Right atrium auricular region (tissue), 2 donors: Measurements from ENCODE around the gene CLUH. TPM values are rescaled to one million over a fixed set of nuclear protein-coding genes. Genes with fewer than 3 reads are reported as not detected.
A peak's percentile ranks its signal among the peaks of the same experiment; 100 is the strongest.

Experiments used
- DNase-seq: peaks from one replicate; pipeline ENCODE4 v3.0.0-alpha.2; 2019; ENCODE audit warnings: low spot score
- H3K27ac ChIP-seq, 2 donors: fragments of 200-600 bp; sonication (generic); 1 replicate in 1 of 2; 2 replicates in 1 of 2; pipeline ENCODE4 v1.5.1; 2016 to 2019
- H3K27me3 ChIP-seq, 2 donors: fragments of 200-600 bp; sonication (generic); one replicate each; pipeline versions ENCODE4 v1.5.1 to v1.6.0; 2017 to 2019
- H3K36me3 ChIP-seq: fragments of 200-600 bp; sonication (generic); one replicate; pipeline ENCODE4 v1.5.1; 2016
- H3K4me1 ChIP-seq, 2 donors: fragments of 200-600 bp; sonication (generic); one replicate each; pipeline versions ENCODE4 v1.5.1 to v1.6.0; 2017 to 2019
- H3K4me3 ChIP-seq, 2 donors: fragments of 200-600 bp; sonication (generic); 1 replicate in 1 of 2; 2 replicates in 1 of 2; pipeline ENCODE4 v1.5.1; 2017 to 2019; ENCODE audit warnings: mild to moderate bottlenecking in 1 of 2, moderate library complexity in 1 of 2
- H3K9me3 ChIP-seq, 2 donors: fragments of 200-600 bp; sonication (generic); one replicate each; pipeline ENCODE4 v1.5.1; 2019
- CTCF ChIP-seq, 2 donors: fragments of 200-600 bp; sonication (generic); IDR thresholded peaks; one replicate each; pipeline ENCODE4 v1.5.1; 2019; ENCODE audit warnings: antibody characterized with exemption in 2 of 2
- total RNA-seq, 2 donors: library from RNA; depleted of rRNA; stranded (reverse); fragments of >200 nt; gene quantifications; one replicate each; pipeline ENCODE4 v1.1.0, GENCODE V29; 2016

Gene CLUH
- total RNA-seq, 2 donors from 2014 or later = 94.4 to 126 TPM

DNA sequence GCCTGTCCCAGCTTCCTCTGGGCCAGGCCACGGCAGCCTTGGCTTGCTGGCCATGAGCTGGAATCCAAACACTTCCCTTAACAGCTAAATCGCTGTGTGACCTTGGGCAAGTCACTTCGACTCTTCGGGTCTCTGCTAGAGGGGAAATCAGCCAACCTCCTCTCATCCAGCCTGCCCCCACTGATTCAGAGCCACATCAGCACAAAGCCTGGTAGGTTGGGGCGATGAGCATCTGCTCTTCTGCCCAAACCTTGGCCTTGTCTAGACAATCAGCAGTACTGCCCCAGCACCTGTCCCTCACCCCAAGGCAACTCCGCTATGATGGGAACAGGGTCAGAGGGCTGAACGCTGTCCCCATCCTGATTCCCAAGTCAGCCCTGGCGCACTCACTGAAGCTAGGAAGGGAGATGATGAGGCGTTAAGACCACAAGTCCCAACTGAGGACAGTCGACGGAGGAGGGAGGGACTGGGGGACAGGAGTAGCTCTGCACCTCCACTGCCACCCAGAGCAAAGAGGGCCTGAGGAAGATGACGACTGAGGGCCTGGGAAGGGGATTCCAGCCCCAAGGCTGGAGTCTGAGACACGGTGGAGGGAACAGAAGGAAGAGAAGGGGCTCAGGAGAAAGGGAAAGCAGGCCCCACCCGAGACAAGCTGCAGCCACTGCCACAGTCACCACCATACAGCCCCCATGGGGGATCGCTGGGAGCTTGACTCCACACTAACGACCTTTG is 1.3 kb downstream of the CLUH start:
- no peak for TF ChIP-seq CTCF (IDR thresholded peaks at IDR 0.05)
- no peaks in the 10 kb centered on the region for H3K27me3 ChIP-seq
- H3K4me1 ChIP-seq = peaks cover 0 to 66% of the 10 kb centered on the region in 2 donors
- H3K27ac ChIP-seq = peak overlapping the region; percentile 90 to 92
- no peaks in the 10 kb centered on the region for H3K9me3 ChIP-seq
- H3K36me3 ChIP-seq = no peaks in the 10 kb centered on the region
- H3K4me3 ChIP-seq = peak overlapping the region; percentile 91 to 93
- no peak for DNase-seq

GRCh38 chr17:2709183-2709661 is 2.3 kb downstream of the CLUH start:
- peak overlapping the region; percentile 90 to 92 for H3K27ac ChIP-seq
- no peak for TF ChIP-seq CTCF (IDR thresholded peaks at IDR 0.05)
- no peak for DNase-seq
- H3K4me1 ChIP-seq = peaks cover 0 to 76% of the 10 kb centered on the region in 2 donors
- H3K27me3 ChIP-seq = no peaks in the 10 kb centered on the region
- no peaks in the 10 kb centered on the region for H3K36me3 ChIP-seq
- H3K4me3 ChIP-seq = peak overlapping the region in 1 of 2 donors; percentile 93
- H3K9me3 ChIP-seq = no peaks in the 10 kb centered on the region

DNA sequence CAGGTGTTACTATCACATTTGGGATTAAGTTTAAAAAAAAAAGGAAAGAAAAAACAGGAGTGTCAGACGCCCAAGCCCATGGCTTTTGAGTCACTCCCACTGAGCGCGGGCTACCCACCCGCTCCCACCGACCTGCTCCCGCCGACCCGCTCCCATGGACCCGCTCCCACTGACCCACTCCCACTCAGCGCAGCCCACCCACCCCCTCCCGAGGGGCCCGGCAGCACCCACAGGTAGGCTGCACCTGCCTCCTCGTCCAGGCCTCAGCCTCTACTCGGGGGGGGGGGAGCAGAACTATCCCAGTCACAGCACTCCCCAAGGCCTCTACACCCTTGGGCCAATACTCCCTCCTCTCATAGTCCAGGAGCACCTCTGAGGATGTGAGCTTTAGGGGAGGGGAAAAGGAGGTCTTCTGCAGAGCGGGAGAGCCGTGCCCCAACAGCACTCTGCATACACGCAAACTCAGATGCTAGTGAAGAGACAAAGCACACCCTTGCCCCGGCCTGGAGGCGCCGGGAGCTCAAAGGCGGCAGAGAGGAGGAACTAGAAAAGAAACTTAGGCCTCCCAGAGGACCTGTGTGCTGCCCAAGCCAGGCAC is 2.9 kb downstream of the CLUH start:
- H3K27me3 ChIP-seq = no peaks in the 10 kb centered on the region
- no peak for TF ChIP-seq CTCF (IDR thresholded peaks at IDR 0.05)
- H3K4me3 ChIP-seq = peak overlapping the region in 1 of 2 donors; percentile 93
- no peak for DNase-seq
- H3K4me1 ChIP-seq = peaks cover 0 to 78% of the 10 kb centered on the region in 2 donors
- H3K9me3 ChIP-seq = no peaks in the 10 kb centered on the region
- H3K27ac ChIP-seq = peak overlapping the region; percentile 90 to 92
- H3K36me3 ChIP-seq = no peaks in the 10 kb centered on the region

GRCh38 chr17:2707721-2708584 is 3.6 kb downstream of the CLUH start:
- DNase-seq = no peak
- TF ChIP-seq CTCF (IDR thresholded peaks at IDR 0.05) = peak; percentile 25 to 58
- H3K4me3 ChIP-seq = peak overlapping the region; percentile 37 to 93
- H3K9me3 ChIP-seq = no peaks in the 10 kb centered on the region
- no peaks in the 10 kb centered on the region for H3K27me3 ChIP-seq
- H3K36me3 ChIP-seq = peaks cover 7% of the 10 kb centered on the region
- H3K4me1 ChIP-seq = peaks cover 0 to 78% of the 10 kb centered on the region in 2 donors
- H3K27ac ChIP-seq = peak overlapping the region; percentile 90 to 92

DNA sequence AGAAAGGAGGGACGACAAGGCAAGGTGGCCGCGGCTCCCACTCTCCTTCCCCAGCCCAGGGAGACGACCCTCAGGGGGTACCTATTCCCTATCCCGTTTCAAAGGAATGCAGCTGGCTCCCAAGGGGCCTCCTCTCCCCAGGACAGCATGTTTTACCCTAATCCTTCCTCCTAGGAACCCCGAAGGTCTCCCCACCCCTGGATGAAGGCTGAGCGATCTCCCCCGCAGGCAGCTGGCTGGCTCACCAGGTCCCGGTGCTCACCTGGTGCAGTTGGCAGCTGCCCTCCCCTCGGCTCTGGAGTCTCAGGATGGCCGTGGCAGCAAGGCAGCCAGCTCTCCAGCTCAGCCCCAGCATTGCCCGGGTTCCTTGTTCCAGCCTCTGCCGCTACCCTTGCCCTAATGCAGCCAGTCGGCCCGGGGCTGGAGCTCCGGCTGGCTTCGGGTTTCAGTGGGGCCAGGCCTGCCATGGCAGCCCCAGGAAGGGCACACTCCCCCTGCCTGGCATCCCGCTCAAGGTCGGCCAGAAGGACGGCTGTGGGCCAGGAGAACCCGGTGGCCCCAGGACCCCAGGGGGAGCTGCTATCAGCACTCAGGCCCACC is 4.6 kb downstream of the CLUH start:
- DNase-seq = no peak
- Histone ChIP-seq H3K27ac (peak overlapping the region; percentile 90 to 92), H3K36me3 (peaks cover 16% of the 10 kb centered on the region), H3K4me1 (peaks cover 0 to 69% of the 10 kb centered on the region in 2 donors), H3K9me3 (no peaks in the 10 kb centered on the region), H3K27me3 (no peaks in the 10 kb centered on the region), H3K4me3 (peak overlapping the region; percentile 37 to 93)
- no peak for TF ChIP-seq CTCF (IDR thresholded peaks at IDR 0.05)
